Astrocyte (in vitro differentiated cells and primary cell): ENCODE data around the gene FKBP1A. TPM values are rescaled to one million over a fixed set of nuclear protein-coding genes. Genes with fewer than 3 reads are reported as not detected.

Experiments
- DNase-seq: peaks from one replicate; pipeline ENCODE4 v3.0.0-alpha.2; 2010; ENCODE audit warnings: low read depth
- FAIRE-seq: peaks from 2 replicates; lab custom pipeline; 2011; peaks lifted over from hg19 to GRCh38; lab: Jason Lieb, UNC
- H2AFZ ChIP-seq: 2 replicates; pipeline ENCODE4 v1.6.0; 2012; ENCODE audit warnings: low read depth, low read length, inconsistent platforms
- H3K27ac ChIP-seq: 2 replicates; pipeline ENCODE4 v1.5.1; 2011; ENCODE audit warnings: low read depth, low read length, inconsistent platforms
- H3K27me3 ChIP-seq: 2 replicates; pipeline ENCODE4 v1.6.0; 2011; ENCODE audit warnings: low read length, inconsistent platforms; ENCODE audit not compliant: insufficient read depth
- H3K36me3 ChIP-seq: 2 replicates; pipeline ENCODE4 v1.5.1; 2011; ENCODE audit warnings: low read length, inconsistent platforms; ENCODE audit not compliant: insufficient read depth
- H3K4me1 ChIP-seq: 2 replicates; pipeline ENCODE4 v1.5.1; 2011; ENCODE audit warnings: low read length, inconsistent platforms; ENCODE audit not compliant: insufficient read depth
- H3K4me2 ChIP-seq: 2 replicates; pipeline ENCODE4 v1.6.0; 2012; ENCODE audit warnings: low read length, inconsistent platforms
- H3K4me3 ChIP-seq: 2 replicates; pipeline ENCODE4 v1.5.1; 2011; ENCODE audit warnings: low read depth, mild to moderate bottlenecking, low read length, inconsistent platforms; ENCODE audit not compliant: insufficient read depth
- H3K79me2 ChIP-seq: 2 replicates; pipeline ENCODE4 v1.6.0; 2012; ENCODE audit warnings: mild to moderate bottlenecking, low read length, inconsistent platforms; ENCODE audit not compliant: insufficient read depth
- H3K9ac ChIP-seq: 2 replicates; pipeline ENCODE4 v1.6.0; 2012; ENCODE audit warnings: mild to moderate bottlenecking, low read length, inconsistent platforms
- H3K9me3 ChIP-seq: 2 replicates; pipeline ENCODE4 v1.5.1; 2012; ENCODE audit warnings: low read depth, mild to moderate bottlenecking, low read length, inconsistent platforms; ENCODE audit not compliant: insufficient read depth
- H4K20me1 ChIP-seq: 2 replicates; pipeline ENCODE4 v1.6.0; 2012; ENCODE audit warnings: low read length, inconsistent platforms; ENCODE audit not compliant: insufficient read depth
- H3K27ac Mint-ChIP-seq: one replicate; pipeline ENCODE4 v1.8.0; 2021; ENCODE audit warnings: mild to moderate bottlenecking, mixed read lengths; ENCODE audit not compliant: unreplicated experiment
- H3K27me3 Mint-ChIP-seq: one replicate; pipeline ENCODE4 v1.8.0; 2021; ENCODE audit warnings: low read depth, mixed read lengths; ENCODE audit not compliant: unreplicated experiment
- H3K36me3 Mint-ChIP-seq: one replicate; pipeline ENCODE4 v1.8.0; 2021; ENCODE audit warnings: low read depth, mixed read lengths; ENCODE audit not compliant: unreplicated experiment
- H3K4me1 Mint-ChIP-seq: one replicate; pipeline ENCODE4 v1.8.0; 2021; ENCODE audit warnings: low read depth, mixed read lengths; ENCODE audit not compliant: unreplicated experiment
- H3K4me3 Mint-ChIP-seq: one replicate; pipeline ENCODE4 v1.8.0; 2021; ENCODE audit warnings: mild to moderate bottlenecking, moderate library complexity, mixed read lengths; ENCODE audit not compliant: unreplicated experiment
- H3K9me3 Mint-ChIP-seq: one replicate; pipeline ENCODE4 v1.8.0; 2021; ENCODE audit warnings: mild to moderate bottlenecking, mixed read lengths; ENCODE audit not compliant: unreplicated experiment
- CTCF ChIP-seq: IDR thresholded peaks from 2 replicates; pipeline ENCODE4 v1.5.1; 2011; ENCODE audit warnings: low read depth, mild to moderate bottlenecking, inconsistent platforms, low read length, moderate library complexity; ENCODE audit not compliant: insufficient read depth
- EZH2 ChIP-seq: IDR thresholded peaks from 2 replicates; pipeline ENCODE4 v1.6.1; 2012; ENCODE audit warnings: mild to moderate bottlenecking, low read length, inconsistent platforms; ENCODE audit not compliant: insufficient read depth
- total RNA-seq: library from RNA; stranded (reverse); gene quantifications from 2 replicates; pipeline ENCODE4 v1.2.1, GENCODE V29; 2021

Gene FKBP1A
- total RNA-seq, 1 donor from 2014 or later: 379 TPM

GRCh38 chr20:1376408-1377270, 16.2 kb downstream of the FKBP1A start:
- Histone ChIP-seq H3K9ac (no peak overlapping the region), H3K27ac (no peak overlapping the region), H3K4me2 (peak overlapping the region; percentile 51), H2AFZ (no peak overlapping the region), H3K79me2 (peaks cover 95% of the 10 kb centered on the region), H3K4me3 (no peak overlapping the region), H3K9me3 (no peaks in the 10 kb centered on the region), H4K20me1 (peaks cover 91% of the 10 kb centered on the region), H3K36me3 (peaks cover 24% of the 10 kb centered on the region), H3K4me1 (peaks cover 25% of the 10 kb centered on the region), H3K27me3 (no peaks in the 10 kb centered on the region)
- Mint-ChIP-seq H3K4me3 (peak overlapping the region; percentile 51), H3K9me3 (no peaks in the 10 kb centered on the region), H3K27ac (peak overlapping the region; percentile 83), H3K27me3 (no peaks in the 10 kb centered on the region), H3K36me3 (peaks cover 2% of the 10 kb centered on the region), H3K4me1 (peaks cover 63% of the 10 kb centered on the region)
- no peak for FAIRE-seq
- no peak for TF ChIP-seq CTCF
- no peak for TF ChIP-seq EZH2
- DNase-seq: no peak

GRCh38 chr20:1376007-1376406, 16.8 kb downstream of the FKBP1A start:
- H3K27me3 ChIP-seq: no peaks in the 10 kb centered on the region
- Mint-ChIP-seq H3K4me1 (peaks cover 69% of the 10 kb centered on the region), H3K9me3 (no peaks in the 10 kb centered on the region), H3K4me3 (peak overlapping the region; percentile 51), H3K27ac (no peak overlapping the region), H3K36me3 (peaks cover 7% of the 10 kb centered on the region), H3K27me3 (no peaks in the 10 kb centered on the region)
- H2AFZ ChIP-seq: no peak overlapping the region
- peaks cover 31% of the 10 kb centered on the region for H3K36me3 ChIP-seq
- H3K4me1 ChIP-seq: peaks cover 25% of the 10 kb centered on the region
- H3K79me2 ChIP-seq: peaks cover 90% of the 10 kb centered on the region
- no peak overlapping the region for H3K4me2 ChIP-seq
- H3K9me3 ChIP-seq: no peaks in the 10 kb centered on the region
- no peak for FAIRE-seq
- H3K27ac ChIP-seq: no peak overlapping the region
- H4K20me1 ChIP-seq: peaks cover 90% of the 10 kb centered on the region
- TF ChIP-seq CTCF (no peak), EZH2 (no peak)
- DNase-seq: no peak
- no peak overlapping the region for H3K4me3 ChIP-seq
- no peak overlapping the region for H3K9ac ChIP-seq

- H3K79me2 ChIP-seq: peaks cover 88% of the 10 kb centered on the region
- H3K4me2 ChIP-seq: no peak overlapping the region
- DNase-seq (peak; percentile 56), FAIRE-seq (no peak)
- Mint-ChIP-seq H3K36me3 (peaks cover 7% of the 10 kb centered on the region), H3K9me3 (no peaks in the 10 kb centered on the region), H3K27ac (peak overlapping the region; percentile 3), H3K4me3 (peak overlapping the region; percentile 51), H3K27me3 (no peaks in the 10 kb centered on the region), H3K4me1 (peaks cover 71% of the 10 kb centered on the region)
- no peak overlapping the region for H3K9ac ChIP-seq
- TF ChIP-seq CTCF: no peak
- no peak for TF ChIP-seq EZH2
- H2AFZ ChIP-seq: no peak overlapping the region
- H3K4me1 ChIP-seq: peaks cover 29% of the 10 kb centered on the region
- H4K20me1 ChIP-seq: peaks cover 90% of the 10 kb centered on the region
- peaks cover 35% of the 10 kb centered on the region for H3K36me3 ChIP-seq
- no peak overlapping the region for H3K27ac ChIP-seq
- no peaks in the 10 kb centered on the region for H3K9me3 ChIP-seq
- H3K4me3 ChIP-seq: no peak overlapping the region
- H3K27me3 ChIP-seq: no peaks in the 10 kb centered on the region
These were observed 17.3 kb downstream of the FKBP1A start for GRCh38 chr20:1375515-1375914.
